Measurements from ENCODE around the gene CBX6.

GRCh38 chr22:38868286-38868721 is 3.7 kb downstream of the CBX6 start:
- TF ChIP-seq POLR2A (IDR thresholded peaks at IDR 0.05; ENCODE audit: control extremely low read depth in 1 of 2, low read depth in 2 of 2, low read length in 2 of 2) (no peak), RXRA (IDR thresholded peaks at IDR 0.05; ENCODE audit: insufficient read depth, low read depth, low read length) (no peak), HDAC6 (IDR thresholded peaks at IDR 0.05; ENCODE audit: low read depth, low read length) (no peak), CHD1 (IDR thresholded peaks at IDR 0.05; ENCODE audit: low read depth, low read length) (no peak), CTCF (IDR thresholded peaks at IDR 0.05; ENCODE audit: control extremely low read depth in 1 of 3, insufficient read depth in 1 of 3, low read depth in 1 of 3, low read length in 3 of 3) (no peak), EP300 (IDR thresholded peaks at IDR 0.05; ENCODE audit: borderline replicate concordance in 1 of 2, low read depth in 2 of 2, low read length in 2 of 2) (no peak), CEBPB (IDR thresholded peaks at IDR 0.05; ENCODE audit: low read depth, low read length) (no peak), TAF1 (IDR thresholded peaks at IDR 0.05; ENCODE audit: low read depth, low read length) (no peak), POLR2AphosphoS5 (IDR thresholded peaks at IDR 0.05; ENCODE audit: low read depth, low read length) (no peak), SIN3A (conservative IDR thresholded peaks at IDR 0.05 in 1 of 2, IDR thresholded peaks at IDR 0.05 in 1 of 2; ENCODE audit: low read depth in 1 of 2, low read length in 2 of 2) (no peak), CHD2 (IDR thresholded peaks at IDR 0.05; ENCODE audit: low read length) (no peak), NANOG (IDR thresholded peaks at IDR 0.05; ENCODE audit: insufficient read depth, low read depth, low read length, poor library complexity, severe bottlenecking) (no peak), KDM5A (IDR thresholded peaks at IDR 0.05; ENCODE audit: low read length) (no peak)
